HG03442 (cell line): ENCODE data around the gene GC.
"Not testable (repeated sequence)": the region's sequence is repeated elsewhere in the genome, so short reads cannot be mapped to it uniquely, and the experiment has no call there.

Experiments
- ATAC-seq: cut with Tn5 transposase; IDR thresholded peaks from one replicate; pipeline ENCODE4 v1.9.1; 2021; ENCODE audit warnings: mild to moderate bottlenecking, moderate library complexity; ENCODE audit not compliant: unreplicated experiment

GC gene, protein sequence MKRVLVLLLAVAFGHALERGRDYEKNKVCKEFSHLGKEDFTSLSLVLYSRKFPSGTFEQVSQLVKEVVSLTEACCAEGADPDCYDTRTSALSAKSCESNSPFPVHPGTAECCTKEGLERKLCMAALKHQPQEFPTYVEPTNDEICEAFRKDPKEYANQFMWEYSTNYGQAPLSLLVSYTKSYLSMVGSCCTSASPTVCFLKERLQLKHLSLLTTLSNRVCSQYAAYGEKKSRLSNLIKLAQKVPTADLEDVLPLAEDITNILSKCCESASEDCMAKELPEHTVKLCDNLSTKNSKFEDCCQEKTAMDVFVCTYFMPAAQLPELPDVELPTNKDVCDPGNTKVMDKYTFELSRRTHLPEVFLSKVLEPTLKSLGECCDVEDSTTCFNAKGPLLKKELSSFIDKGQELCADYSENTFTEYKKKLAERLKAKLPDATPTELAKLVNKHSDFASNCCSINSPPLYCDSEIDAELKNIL

DNA sequence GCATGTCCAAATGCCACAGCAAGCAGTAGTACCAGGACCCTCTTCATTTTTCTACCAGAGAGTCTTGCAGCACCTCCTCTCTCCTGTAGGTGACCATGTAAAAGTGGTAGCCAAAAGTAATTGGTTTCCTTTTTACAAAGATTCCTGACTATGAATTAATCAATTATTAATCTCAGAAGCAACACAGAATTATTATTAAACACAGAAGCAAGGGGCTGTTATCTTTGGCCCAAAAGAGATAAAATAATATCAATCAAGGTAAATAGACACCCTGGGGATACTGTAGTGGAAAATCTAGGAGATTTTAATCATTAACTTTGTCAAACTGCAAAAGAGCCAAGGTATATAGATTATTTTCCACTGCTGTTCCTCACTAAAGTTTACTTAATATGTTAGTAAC is at the start of gene GC:
TSS of gene GC (minus strand) at position 108 of the 400 bp plus-strand sequence. CDS start at position 47, 61 bp downstream.
- no peak for ATAC-seq

DNA sequence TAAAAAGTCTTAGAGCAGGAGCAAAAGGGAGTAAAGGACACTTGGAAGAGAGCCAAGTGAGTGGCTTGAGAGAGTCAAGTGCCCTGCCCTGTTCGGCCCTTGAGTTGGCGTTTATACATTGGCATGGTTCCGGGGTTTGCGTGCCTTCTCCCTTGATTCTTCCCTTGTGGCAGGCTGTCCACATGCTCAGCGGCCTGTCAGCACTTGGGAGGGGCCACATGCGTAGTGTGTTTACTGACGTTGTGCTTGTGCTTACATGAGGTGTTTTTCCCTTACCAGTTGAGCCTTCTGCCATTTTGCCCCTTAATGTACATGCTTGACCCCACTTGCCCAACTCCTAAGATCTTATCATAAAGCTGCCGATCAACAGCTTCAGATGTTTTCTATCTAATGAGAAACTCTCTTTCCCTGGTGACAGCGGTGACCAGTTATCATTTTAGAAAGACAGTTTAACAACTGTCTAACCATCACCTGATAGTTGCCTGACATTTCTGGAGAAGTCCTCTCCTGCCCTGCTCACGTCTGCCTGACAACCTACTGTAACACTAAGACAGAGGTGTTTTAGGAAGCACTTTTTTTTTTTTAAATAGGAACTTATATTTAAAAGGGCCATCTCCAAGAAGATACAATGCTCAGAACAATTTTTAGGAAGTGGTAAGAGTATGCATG is 49.5 kb upstream of the GC start:
- no peak for ATAC-seq

DNA sequence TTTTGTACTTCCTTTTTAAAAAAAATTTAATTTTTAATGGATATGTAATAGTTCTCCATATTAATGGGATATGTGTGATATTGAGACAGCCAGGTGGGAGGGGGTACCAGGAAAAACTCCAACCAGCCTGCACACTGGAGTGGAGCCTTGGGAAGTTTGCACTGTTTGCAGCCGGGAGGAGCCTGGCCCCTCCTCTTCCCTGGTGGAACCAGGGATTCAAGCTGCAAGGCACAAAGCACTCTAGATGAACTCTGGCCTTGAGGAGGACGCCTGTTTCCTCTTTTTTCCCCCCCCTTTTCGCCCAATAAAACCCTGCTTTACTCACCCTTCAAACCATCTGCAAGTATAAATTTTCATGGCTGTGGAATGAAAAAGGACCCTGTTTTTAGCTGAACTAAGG is 48.2 kb upstream of the GC start:
- ATAC-seq = no peak

DNA sequence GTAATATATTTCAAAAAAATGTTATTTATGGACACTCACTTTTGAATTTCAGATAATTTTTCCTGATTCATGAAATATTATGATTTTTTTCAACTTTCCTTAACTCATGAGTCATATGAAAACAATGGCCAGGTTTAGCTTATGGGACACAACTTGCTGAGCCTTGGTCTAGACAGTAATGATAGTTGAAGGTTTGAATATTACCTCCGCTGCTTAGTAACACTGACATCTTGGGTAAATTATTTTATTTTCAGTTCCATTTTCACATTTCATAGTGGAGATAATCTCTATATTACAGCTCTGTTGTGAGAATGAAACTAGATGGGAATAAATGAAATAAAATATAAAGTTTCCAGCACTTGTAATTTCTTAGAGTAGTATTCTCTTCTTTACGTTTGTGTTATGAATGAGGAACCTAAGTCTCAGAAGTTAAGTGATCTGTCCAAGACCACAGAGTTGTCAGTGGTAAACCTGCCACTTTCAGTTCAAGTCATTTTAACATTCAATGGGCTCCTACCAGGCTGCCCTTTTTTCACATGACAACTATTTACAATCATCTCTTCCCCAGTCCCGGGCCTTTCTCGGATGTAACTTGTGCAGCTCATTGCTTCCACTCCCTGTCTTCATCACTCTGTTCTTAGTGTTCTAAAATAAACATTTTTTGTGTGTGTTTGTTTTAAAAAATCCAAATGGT is 46.8 kb upstream of the GC start:
- peak; percentile 69 for ATAC-seq

DNA sequence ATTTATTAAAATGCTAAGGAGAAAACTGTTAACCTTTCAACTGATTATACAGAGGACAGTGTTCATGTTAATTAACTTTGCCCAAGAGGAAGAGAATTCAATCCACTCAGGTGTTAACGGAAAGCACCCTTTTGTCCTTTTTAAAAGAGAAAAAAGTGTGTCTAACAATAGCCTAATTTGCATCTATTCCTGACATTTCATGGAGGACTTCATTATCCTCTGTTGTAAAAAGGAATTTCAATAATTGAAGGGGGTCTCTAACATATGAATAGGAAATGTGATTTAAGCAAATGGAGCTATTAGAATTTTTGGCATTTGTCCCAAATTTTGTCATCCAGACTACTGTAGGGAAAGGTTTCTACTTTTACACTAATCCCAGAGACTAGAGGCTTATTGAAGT is 44.6 kb upstream of the GC start:
- no peak for ATAC-seq

DNA sequence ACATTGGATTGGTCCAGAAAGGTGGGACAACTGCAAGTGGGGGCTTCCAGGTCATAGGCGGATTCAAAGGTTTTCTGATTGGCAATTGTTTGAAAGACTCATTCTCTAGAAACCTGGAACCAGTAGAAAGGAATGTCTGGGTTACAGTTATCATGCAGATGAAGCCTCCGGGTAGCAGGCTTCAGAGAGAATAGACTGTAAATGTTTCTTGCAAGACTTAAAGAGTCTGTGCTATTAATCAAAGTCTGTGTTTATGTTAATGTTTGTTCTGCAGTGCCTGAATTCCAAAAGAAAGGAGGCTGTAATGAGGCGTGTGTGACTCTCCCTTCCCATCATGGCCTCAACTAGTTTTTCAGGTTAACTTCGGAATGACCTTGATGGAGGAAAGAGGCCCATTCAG is 43.9 kb upstream of the GC start:
- ATAC-seq = no peak

DNA sequence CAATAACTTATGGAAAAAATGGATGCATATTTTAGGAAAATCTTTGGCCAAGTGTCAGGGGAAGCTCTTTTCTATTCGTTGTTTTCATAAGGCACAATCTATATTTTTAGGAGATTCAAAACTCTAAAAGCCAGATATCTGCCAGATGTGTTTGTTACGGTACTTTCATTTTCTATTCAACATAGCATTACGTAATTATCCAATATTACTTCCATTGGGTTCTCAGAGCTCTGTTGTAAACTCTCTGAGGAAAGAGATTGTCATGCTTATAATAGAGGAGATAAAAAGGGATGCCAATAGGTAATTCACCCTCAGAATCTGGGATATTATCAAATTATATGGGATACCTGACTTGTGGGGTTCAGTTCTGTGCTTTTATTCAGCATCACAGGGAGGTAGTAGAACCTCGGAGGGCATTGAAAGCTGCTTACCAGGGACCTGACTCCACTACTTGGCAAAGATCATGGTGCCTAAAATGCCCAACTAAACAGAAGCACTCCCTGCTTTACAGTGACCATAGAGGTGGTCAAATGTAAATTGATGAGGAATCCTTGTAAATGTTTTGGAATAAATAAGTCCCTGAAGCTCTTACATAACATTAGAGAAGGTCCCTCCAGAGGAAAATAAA is 32.9 kb upstream of the GC start:
- ATAC-seq = no peak

DNA sequence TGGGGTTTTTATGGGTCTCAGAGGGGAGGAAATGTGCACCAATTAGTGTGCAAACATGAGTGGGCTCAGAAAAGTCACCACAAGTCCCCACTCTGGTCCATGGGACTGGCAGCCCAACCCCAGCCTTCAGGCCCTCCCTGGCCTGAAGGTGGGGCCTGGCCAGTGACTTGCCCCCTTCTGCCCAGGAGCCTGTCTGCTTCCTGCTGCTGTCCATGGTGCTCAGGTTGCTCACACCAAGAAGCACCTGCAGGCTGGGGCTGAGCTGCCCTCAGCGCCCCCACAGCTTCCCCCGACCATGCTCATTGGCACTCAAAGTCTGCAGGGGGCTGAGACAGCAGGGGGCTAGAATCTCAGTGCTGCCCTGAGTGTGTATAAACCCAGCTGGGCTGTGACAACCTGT is 30.6 kb upstream of the GC start:
- ATAC-seq = no peak

DNA sequence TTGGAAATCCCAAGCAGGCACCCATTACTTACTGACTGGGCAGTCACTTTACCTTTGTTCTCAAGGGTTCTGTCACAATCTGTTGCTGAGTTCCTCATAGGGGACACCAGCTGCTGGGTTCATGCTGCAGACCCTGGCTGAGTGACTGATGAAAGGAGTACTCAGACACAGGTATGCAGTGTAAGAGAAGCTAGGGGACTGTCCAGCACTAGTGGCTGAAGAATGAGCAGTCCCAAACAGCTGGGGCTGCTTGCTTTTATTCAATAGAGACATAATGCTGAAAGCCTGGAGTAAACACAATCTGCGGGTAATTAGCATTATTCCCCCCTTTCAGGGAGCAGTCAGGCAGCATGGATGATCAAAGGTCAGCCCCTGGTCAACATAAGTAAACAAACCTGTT is 25.9 kb upstream of the GC start:
- ATAC-seq = not testable (repeated sequence)

DNA sequence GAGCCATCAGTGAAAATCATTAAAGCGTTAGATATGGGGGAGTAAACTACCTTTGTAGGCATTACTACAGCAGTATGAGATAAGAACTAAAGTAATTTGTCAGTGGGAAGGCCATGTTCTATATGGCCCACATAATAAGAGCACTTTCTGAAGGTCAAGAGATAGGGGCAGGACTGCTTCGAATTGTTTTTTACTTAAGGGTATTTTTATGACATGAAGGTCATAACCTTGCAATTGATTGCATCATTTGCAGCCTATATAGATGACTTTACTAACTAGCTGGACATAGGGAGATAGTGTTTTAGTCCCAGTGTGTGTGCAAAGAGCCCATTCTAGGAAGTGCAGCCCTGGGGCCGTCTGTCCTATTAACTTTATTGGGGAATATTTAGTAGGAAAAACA is 23.6 kb upstream of the GC start:
- ATAC-seq = no peak

DNA sequence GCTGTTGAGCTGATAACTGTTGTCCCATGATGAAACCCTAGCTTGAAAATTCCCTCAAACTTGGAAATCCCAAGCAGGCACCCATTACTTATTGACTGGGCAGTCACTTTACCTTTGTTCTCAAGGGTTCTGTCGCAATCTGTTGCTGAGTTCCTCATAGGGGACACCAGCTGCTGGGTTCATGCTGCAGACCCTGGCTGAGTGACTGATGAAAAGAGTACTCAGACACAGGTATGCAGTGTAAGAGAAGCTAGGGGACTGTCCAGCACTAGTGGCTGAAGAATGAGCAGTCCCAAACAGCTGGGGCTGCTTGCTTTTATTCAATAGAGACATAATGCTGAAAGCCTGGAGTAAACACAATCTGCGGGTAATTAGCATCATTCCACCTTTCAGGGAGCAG is 21.4 kb upstream of the GC start:
- ATAC-seq = not testable (repeated sequence)

DNA sequence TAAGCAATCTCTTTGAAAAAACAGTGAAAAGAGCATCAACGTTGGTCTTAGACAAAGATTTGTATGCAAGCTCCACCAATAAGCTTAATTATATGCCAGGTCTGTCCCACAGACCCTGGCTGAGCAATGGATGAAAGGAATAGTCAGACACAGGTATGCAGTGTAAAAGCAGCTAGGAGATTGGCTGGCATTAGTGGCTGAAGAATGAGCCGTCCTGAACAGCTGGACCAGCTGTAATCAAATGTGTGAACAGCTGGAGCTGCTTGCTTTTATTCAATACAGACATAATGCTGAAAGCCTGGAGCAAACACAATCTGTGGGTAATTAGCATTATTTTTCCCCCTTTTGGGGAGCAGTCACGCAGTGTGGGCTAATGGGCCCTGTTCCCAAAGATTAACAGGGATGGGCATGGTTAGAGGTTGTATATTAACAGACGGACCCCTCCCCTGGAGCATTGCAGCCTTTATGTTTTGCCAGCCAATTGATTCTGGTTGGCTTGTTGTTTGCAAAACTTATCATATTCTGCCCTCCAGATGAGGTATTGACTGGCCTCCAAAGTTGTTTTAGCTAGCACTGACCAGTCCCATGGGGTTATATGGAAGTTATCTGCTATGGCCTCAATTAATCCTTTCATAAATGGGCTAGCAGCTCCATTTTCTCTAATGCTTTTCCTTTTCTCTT is 20.3 kb upstream of the GC start:
- not testable (repeated sequence) for ATAC-seq

DNA sequence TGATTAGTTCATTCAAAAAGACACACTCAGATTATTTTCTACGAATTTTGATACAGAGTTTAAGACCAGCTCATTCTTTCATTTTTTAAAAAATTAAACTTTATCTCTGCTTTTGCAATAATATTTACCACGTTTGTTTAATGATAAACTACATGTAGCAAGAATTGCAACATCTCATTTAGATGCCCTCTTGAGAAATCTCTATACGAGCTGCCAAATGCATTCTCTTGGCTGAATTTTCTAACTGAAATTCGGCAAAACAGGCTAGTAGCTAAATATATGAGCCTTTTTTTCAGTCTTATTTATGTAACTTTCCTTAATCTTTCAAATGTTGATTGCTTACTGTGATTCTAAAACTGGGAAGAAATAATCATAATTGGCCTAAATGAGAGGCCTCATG is 2.1 kb upstream of the GC start:
- ATAC-seq = no peak

DNA sequence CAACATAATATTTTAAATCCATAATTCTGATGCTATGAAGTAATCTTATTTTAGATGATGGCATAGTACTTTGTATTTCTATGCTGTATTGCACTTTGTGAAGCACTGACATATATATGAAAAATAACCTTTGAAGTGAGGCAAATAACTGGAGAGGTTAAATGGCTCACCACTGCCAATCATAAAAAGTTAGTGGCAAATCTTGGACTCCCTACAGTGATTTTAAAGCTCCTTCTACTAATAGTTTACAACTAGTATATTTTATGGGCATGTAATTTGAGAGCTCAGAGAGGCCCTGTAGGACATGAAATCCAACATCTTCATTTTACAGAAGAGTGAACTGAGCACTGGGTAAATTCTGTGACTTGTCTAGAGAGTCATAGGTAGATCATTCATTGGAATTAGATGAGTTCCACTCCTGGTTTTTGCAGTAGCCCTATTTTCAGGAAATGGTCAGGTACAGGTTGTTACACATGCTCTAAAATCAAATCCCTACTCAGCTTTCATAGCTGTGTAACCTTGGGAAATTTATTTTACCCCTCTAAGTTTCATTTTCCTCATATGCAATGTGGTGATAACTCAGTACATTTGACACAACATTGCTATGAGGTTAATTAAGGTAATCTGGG is 804 bp upstream of the GC start:
- no peak for ATAC-seq

DNA sequence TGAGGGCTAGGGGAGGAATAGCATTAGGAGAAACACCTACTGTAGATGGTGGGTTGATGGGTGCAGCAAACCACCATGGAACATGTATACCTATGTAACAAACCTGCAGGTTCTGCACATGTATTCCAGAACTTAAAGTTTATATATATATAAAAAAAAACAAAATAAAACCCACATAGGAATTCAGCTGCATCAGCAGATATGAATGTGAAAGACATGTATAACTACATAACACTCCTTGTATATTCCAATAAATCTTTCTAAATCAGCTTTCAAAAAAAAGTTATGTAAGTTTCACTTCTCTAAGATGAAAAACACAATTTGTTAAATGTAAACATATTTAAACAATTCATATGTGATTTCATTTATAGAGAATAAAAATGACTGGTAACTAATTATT is 6.0 kb downstream of the GC start:
- no peak for ATAC-seq

DNA sequence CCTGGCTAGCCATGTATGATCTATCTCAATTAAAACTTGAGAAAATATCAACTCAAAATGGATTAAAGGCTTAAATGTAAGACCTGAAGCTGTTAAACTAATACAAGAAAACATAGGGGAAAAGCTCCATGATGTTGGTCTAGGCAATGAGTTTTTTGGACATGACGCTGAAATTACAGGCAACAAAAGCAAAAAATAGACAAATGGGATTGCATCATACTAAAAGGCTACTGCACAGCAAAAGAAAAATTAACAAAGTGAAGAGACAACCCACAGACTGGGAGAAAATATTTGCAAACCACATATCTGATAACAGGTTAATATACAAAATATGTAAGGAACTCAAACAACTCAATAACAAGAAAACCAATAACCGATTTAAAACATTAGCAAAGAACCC is 8.4 kb downstream of the GC start:
- ATAC-seq = no peak

DNA sequence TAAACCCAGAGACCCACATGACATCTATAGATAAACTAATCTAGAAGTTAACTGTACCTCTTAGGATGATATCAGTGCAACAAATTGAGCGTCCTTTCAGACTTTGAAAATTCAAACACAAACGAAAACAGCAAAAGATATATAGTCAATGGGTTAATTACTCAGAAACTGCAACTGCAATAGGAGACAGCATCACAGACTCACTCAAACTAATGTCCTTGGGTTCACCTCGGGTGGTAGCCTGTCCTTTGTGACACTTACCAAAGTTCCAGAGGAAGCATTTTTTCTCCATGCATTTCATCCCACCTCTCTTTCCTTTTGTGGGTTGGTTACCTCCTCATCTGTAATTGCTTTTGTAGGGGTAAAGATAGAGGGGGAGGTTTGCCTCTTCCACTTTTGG is 9.7 kb downstream of the GC start:
- no peak for ATAC-seq

DNA sequence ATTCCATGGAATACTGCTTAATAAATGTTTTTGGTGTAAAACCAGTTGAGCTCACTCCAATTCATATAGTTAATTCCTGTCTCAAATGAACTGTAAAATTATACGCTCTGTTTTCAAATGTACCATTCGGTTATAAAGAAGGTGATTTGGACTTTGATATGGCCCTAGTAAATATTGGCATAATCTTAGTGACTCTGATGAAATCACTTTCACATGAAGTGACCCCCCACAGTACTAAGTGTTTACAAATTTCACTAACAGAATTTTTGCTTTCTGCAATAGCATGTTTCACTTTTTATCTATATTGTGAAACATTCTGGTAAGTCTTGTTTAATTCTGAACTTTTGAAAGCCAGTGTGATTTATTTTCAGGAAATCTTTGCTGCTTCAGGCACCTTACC is 10.9 kb downstream of the GC start:
- no peak for ATAC-seq

DNA sequence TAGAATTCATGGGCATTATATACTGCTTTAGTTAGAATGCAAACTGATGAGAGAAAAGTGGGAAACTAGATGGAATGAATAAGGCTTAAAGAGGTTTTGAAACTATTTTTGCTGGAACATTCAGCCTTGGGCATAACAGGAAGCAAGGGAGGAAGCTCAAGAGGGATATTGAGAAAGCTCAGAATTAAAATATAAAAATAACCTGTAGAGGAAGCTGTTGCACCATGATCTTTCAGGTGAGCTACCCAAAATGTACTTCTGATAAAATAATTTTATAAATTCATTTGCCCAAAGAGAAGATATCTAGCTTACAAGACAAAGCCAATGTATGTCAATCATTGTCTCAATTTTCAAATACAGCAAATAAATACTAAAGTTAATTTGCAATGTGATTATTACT is 11.3 kb downstream of the GC start:
- ATAC-seq = no peak

DNA sequence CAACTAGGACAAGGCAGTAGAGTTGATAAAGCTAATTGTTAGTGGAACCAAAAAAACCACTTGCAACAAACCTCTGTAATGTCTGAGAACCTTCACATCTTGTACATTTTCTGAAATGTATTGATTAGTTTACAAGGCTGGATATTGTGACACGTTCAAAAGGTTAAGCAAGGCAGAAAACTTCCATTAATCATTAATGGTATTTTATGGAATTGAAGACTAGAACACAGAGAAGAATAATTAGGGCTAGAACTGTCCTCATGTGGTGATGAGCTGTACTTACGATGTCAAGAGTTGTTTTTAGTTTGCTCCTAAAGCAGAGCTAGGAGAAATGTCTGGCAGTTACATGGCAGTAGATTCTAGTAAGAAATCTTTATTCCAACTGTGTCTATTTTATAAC is 12.3 kb downstream of the GC start:
- ATAC-seq = no peak
